A549 (cell line): ENCODE data around the gene RNF26.

ENCODE experiments used
- CTCF ChIP-seq: fragments of >200 bp; sonication (Bioruptor Twin); formaldehyde crosslinking; IDR thresholded peaks from 3 replicates; pipeline ENCODE4 v1.5.1; 2016
- ESRRA ChIP-seq: fragments of 150-350 bp; IDR thresholded peaks from 2 replicates; pipeline ENCODE4 v1.6.1; 2014; ENCODE audit warnings: mild to moderate bottlenecking, low read length, borderline replicate concordance
- MAFK ChIP-seq: fragments of 450-650 bp; IDR thresholded peaks from 2 replicates; pipeline ENCODE4 v1.6.1; 2014; ENCODE audit not compliant: partially characterized antibody
- MYC ChIP-seq: IDR thresholded peaks from 2 replicates; pipeline ENCODE4 v1.6.1; 2012; ENCODE audit warnings: mild to moderate bottlenecking, inconsistent platforms, low read length, improper control_type of control experiment, borderline replicate concordance
- REST ChIP-seq: fragments of 200-600 bp; sonication (generic); IDR thresholded peaks from 2 replicates; pipeline ENCODE4 v1.6.1; 2016; ENCODE audit warnings: antibody characterized with exemption, mild to moderate bottlenecking, moderate library complexity
- SMC3 ChIP-seq: fragments of >200 bp; sonication (Bioruptor Twin); formaldehyde crosslinking; IDR thresholded peaks from 3 replicates; pipeline ENCODE4 v1.6.1; 2018; ENCODE audit warnings: inconsistent platforms
- USF2 ChIP-seq: fragments of 450-650 bp; IDR thresholded peaks from 2 replicates; pipeline ENCODE4 v1.6.1; 2014; ENCODE audit warnings: antibody characterized with exemption

GRCh38 chr11:119335655-119336543, 1.6 kb downstream of the RNF26 start:
- TF ChIP-seq REST: no peak
- TF ChIP-seq MAFK: no peak
- no peak for TF ChIP-seq MYC
- TF ChIP-seq SMC3: no peak
- TF ChIP-seq CTCF: no peak
- TF ChIP-seq USF2: no peak
- TF ChIP-seq ESRRA: no peak
